ENCODE data around the gene GPC6.

GPC6 gene

DNA sequence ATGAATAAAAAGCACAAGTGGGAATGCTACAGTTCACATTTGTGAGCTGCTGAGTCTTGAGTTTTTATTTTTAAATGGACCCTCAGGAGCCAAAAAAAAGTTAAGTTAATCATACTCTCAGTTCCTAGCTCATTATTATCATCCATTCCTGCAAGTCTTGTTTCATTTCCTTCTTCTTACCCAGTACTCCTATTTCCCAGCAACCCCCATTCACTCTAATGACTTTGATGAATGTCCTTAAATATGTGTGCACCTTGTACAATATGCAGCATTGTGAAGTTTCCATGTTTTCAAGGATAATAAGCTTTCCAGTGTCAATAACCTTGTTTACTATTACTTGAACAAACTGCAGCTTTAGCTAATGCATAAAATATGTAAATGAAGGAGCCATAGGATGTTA lies 886.6 kb downstream of the GPC6 start:
- H3K79me2 ChIP-seq (ENCODE audit: insufficient read depth, low read length), result no peaks in the 10 kb centered on the region

DNA sequence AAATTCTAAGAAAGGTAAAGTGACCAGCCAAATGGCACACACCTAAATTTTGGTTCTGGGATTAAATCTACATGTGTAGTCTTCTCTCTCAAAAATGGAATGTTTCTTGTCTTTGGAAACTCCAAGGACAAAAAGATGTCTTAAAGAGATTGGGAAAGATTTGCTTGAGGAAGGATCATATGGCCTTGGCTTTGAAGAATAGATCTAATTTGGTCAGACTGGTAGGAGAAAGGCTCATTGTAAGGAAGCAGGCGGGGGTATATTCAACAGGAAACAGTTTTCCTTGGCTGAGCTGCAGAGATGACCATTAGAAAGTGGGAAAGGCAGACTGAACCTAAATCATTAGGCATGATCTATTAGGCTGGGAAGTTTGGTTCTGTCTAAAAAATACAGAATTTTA lies 887.6 kb downstream of the GPC6 start:
- no peak overlapping the region for H2AFZ ChIP-seq (ENCODE audit: low read length)
- no peak overlapping the region for H3K4me2 ChIP-seq (ENCODE audit: low read length)
- no peaks in the 10 kb centered on the region for H3K27me3 ChIP-seq (ENCODE audit: insufficient read depth, low read length)
- H4K20me1 ChIP-seq (ENCODE audit: insufficient read depth, low read length), result no peaks in the 10 kb centered on the region
- H3K9me3 ChIP-seq (ENCODE audit: low read length), result no peaks in the 10 kb centered on the region
- H3K4me3 ChIP-seq (ENCODE audit: low read depth, low read length, poor library complexity, severe bottlenecking), result no peak overlapping the region
- no peaks in the 10 kb centered on the region for H3F3A ChIP-seq (ENCODE audit: insufficient read depth, low read length)
- TF ChIP-seq EZH2 (IDR thresholded peaks at IDR 0.05; ENCODE audit: borderline replicate concordance, low read length), result no peak
- TF ChIP-seq, protein P1, sequence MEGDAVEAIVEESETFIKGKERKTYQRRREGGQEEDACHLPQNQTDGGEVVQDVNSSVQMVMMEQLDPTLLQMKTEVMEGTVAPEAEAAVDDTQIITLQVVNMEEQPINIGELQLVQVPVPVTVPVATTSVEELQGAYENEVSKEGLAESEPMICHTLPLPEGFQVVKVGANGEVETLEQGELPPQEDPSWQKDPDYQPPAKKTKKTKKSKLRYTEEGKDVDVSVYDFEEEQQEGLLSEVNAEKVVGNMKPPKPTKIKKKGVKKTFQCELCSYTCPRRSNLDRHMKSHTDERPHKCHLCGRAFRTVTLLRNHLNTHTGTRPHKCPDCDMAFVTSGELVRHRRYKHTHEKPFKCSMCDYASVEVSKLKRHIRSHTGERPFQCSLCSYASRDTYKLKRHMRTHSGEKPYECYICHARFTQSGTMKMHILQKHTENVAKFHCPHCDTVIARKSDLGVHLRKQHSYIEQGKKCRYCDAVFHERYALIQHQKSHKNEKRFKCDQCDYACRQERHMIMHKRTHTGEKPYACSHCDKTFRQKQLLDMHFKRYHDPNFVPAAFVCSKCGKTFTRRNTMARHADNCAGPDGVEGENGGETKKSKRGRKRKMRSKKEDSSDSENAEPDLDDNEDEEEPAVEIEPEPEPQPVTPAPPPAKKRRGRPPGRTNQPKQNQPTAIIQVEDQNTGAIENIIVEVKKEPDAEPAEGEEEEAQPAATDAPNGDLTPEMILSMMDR (IDR thresholded peaks at IDR 0.05; ENCODE audit: low read length), result no peak
- no peaks in the 10 kb centered on the region for H3K9me2 ChIP-seq (ENCODE audit: low read depth, low read length)
- H3K4me1 ChIP-seq (ENCODE audit: insufficient read depth, low read length, severe bottlenecking), result no peaks in the 10 kb centered on the region
- H3K79me2 ChIP-seq (ENCODE audit: insufficient read depth, low read length), result no peaks in the 10 kb centered on the region
- no peak overlapping the region for H3K9ac ChIP-seq (ENCODE audit: low read length)
- no peak overlapping the region for H3K27ac ChIP-seq (ENCODE audit: low read depth, low read length, poor library complexity, severe bottlenecking)
- no peaks in the 10 kb centered on the region for H3K36me3 ChIP-seq (ENCODE audit: insufficient read depth, low read length)

More for the DNA sequence above, 886.6 kb downstream of the GPC6 start:
- TF ChIP-seq, protein P1 (IDR thresholded peaks at IDR 0.05; ENCODE audit: low read length), result no peak
- no peak for TF ChIP-seq EZH2 (IDR thresholded peaks at IDR 0.05; ENCODE audit: borderline replicate concordance, low read length)
- Histone ChIP-seq H3K9ac (ENCODE audit: low read length) (no peak overlapping the region), H4K20me1 (ENCODE audit: insufficient read depth, low read length) (no peaks in the 10 kb centered on the region), H3K36me3 (ENCODE audit: insufficient read depth, low read length) (no peaks in the 10 kb centered on the region), H3K9me2 (ENCODE audit: low read depth, low read length) (no peaks in the 10 kb centered on the region), H2AFZ (ENCODE audit: low read length) (no peak overlapping the region), H3K4me2 (ENCODE audit: low read length) (no peak overlapping the region), H3K9me3 (ENCODE audit: low read length) (no peaks in the 10 kb centered on the region), H3K4me1 (ENCODE audit: insufficient read depth, low read length, severe bottlenecking) (no peaks in the 10 kb centered on the region), H3F3A (ENCODE audit: insufficient read depth, low read length) (no peaks in the 10 kb centered on the region), H3K4me3 (ENCODE audit: low read depth, low read length, poor library complexity, severe bottlenecking) (no peak overlapping the region), H3K27ac (ENCODE audit: low read depth, low read length, poor library complexity, severe bottlenecking) (no peak overlapping the region), H3K27me3 (ENCODE audit: insufficient read depth, low read length) (no peaks in the 10 kb centered on the region)

DNA sequence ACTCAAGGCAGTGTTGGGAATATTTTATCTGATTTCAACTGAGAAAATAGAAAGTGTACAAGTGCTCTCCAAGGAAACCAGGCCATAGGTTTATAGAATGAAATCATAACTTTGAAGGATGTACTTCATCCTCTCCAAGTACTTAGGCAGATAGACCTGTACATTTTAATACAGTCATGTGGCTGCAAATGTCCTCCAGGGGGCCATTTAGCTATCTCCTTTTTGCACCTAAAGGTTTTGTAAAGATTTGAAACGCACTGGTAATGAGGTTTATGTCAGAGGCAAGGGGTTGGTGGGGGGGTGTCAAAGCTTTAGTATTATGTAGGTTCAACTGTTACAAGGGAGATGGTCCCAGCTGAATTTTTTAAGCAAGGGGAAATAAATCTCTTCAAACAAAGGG lies 888.4 kb downstream of the GPC6 start:
- H3K4me3 ChIP-seq (ENCODE audit: low read depth, low read length, poor library complexity, severe bottlenecking), result no peak overlapping the region
- H3K9me2 ChIP-seq (ENCODE audit: low read depth, low read length), result no peaks in the 10 kb centered on the region
- no peaks in the 10 kb centered on the region for H3F3A ChIP-seq (ENCODE audit: insufficient read depth, low read length)
- H4K20me1 ChIP-seq (ENCODE audit: insufficient read depth, low read length), result no peaks in the 10 kb centered on the region
- no peaks in the 10 kb centered on the region for H3K27me3 ChIP-seq (ENCODE audit: insufficient read depth, low read length)
- no peak overlapping the region for H2AFZ ChIP-seq (ENCODE audit: low read length)
- H3K4me1 ChIP-seq (ENCODE audit: insufficient read depth, low read length, severe bottlenecking), result no peaks in the 10 kb centered on the region
- H3K9me3 ChIP-seq (ENCODE audit: low read length), result no peaks in the 10 kb centered on the region
- no peak overlapping the region for H3K27ac ChIP-seq (ENCODE audit: low read depth, low read length, poor library complexity, severe bottlenecking)
- no peak for TF ChIP-seq EZH2 (IDR thresholded peaks at IDR 0.05; ENCODE audit: borderline replicate concordance, low read length)
- TF ChIP-seq, protein P1 (IDR thresholded peaks at IDR 0.05; ENCODE audit: low read length), result no peak
- H3K79me2 ChIP-seq (ENCODE audit: insufficient read depth, low read length), result no peaks in the 10 kb centered on the region
- H3K36me3 ChIP-seq (ENCODE audit: insufficient read depth, low read length), result no peaks in the 10 kb centered on the region
- H3K9ac ChIP-seq (ENCODE audit: low read length), result no peak overlapping the region
- H3K4me2 ChIP-seq (ENCODE audit: low read length), result no peak overlapping the region

Data from OCI-LY1 (cell line).